HEK293 (cell line): ENCODE results near the gene SERINC5.

Source experiments
- CTCF ChIA-PET: fragments of 350-600 bp; formaldehyde crosslinking; extraction: SDS; loops from one replicate; lab custom pipeline; 2021; ENCODE audit warnings: antibody characterized with exemption; lab: Yijun Ruan, JAX
- POLR2A ChIA-PET: fragments of 300-600 bp; formaldehyde crosslinking; extraction: SDS; loops from one replicate; lab custom pipeline; 2020; ENCODE audit warnings: antibody characterized with exemption, inconsistent platforms; lab: Yijun Ruan, JAX
- H3K27ac ChIP-seq: fragments of 200-500 bp; sonication (Bioruptor generic); 2 replicates; pipeline ENCODE4 v1.5.1; 2014; ENCODE audit warnings: low read depth, low read length, control low read depth, inconsistent platforms; ENCODE audit errors: extremely low read depth
- H3K36me3 ChIP-seq, 2 experiments: fragments of 200-500 bp in 1 of 2; sonication (Bioruptor generic) in 1 of 2; 1 replicate in 1 of 2; 2 replicates in 1 of 2; pipeline ENCODE4 v1.5.1; 2014 to 2017; ENCODE audit warnings: inconsistent platforms in 2 of 2, low read length in 2 of 2; ENCODE audit not compliant: control insufficient read depth in 2 of 2, insufficient read depth in 1 of 2
- H3K4me1 ChIP-seq: fragments of 200-500 bp; sonication (Bioruptor generic); 2 replicates; pipeline ENCODE4 v1.5.1; 2014; ENCODE audit warnings: mild to moderate bottlenecking, low read length, inconsistent platforms; ENCODE audit not compliant: control insufficient read depth, insufficient read depth
- H3K4me3 ChIP-seq: 2 replicates; pipeline ENCODE4 v1.5.1; 2011; ENCODE audit warnings: low read depth, mild to moderate bottlenecking, control low read depth, low read length, moderate library complexity
- H3K9me3 ChIP-seq: fragments of 200-500 bp; sonication (Bioruptor generic); 2 replicates; pipeline ENCODE4 v1.5.1; 2014; ENCODE audit warnings: low read depth, low read length, inconsistent platforms; ENCODE audit not compliant: control insufficient read depth, insufficient read depth
- KLF1 ChIP-seq: fragments of 450-650 bp; formaldehyde crosslinking; IDR thresholded peaks from 2 replicates; pipeline ENCODE4 v1.5.1; 2016; ENCODE audit warnings: missing biosample characterization, missing genetic modification characterization
- KLF8 ChIP-seq: fragments of 450-650 bp; formaldehyde crosslinking; IDR thresholded peaks from 2 replicates; pipeline ENCODE4 v1.5.1; 2016; ENCODE audit warnings: missing biosample characterization, missing genetic modification characterization
- PATZ1 ChIP-seq: fragments of 450-650 bp; formaldehyde crosslinking; IDR thresholded peaks from 2 replicates; pipeline ENCODE4 v1.5.1; 2016; ENCODE audit warnings: missing biosample characterization, missing genetic modification characterization
- SCRT1 ChIP-seq: fragments of 450-650 bp; formaldehyde crosslinking; IDR thresholded peaks from 2 replicates; pipeline ENCODE4 v1.5.1; 2016; ENCODE audit warnings: missing biosample characterization, missing genetic modification characterization, borderline replicate concordance
- ZBTB17 ChIP-seq: fragments of 450-650 bp; formaldehyde crosslinking; IDR thresholded peaks from 2 replicates; pipeline ENCODE4 v1.5.1; 2016; ENCODE audit warnings: missing biosample characterization, missing genetic modification characterization
- ZFP37 ChIP-seq: fragments of 450-650 bp; formaldehyde crosslinking; IDR thresholded peaks from 2 replicates; pipeline ENCODE4 v1.5.1; 2016; ENCODE audit warnings: missing biosample characterization, missing genetic modification characterization
- ZFP41 ChIP-seq: fragments of 450-650 bp; formaldehyde crosslinking; IDR thresholded peaks from 2 replicates; pipeline ENCODE4 v1.5.1; 2016; ENCODE audit warnings: missing biosample characterization, missing genetic modification characterization, borderline replicate concordance
- ZNF112 ChIP-seq: fragments of 450-650 bp; formaldehyde crosslinking; IDR thresholded peaks from 2 replicates; pipeline ENCODE4 v1.5.0; 2017; ENCODE audit warnings: missing biosample characterization, missing genetic modification characterization
- ZNF121 ChIP-seq: fragments of 450-650 bp; formaldehyde crosslinking; IDR thresholded peaks from 2 replicates; pipeline ENCODE4 v1.5.1; 2016; ENCODE audit warnings: missing biosample characterization, missing genetic modification characterization
- ZNF155 ChIP-seq: fragments of 450-650 bp; formaldehyde crosslinking; IDR thresholded peaks from 2 replicates; pipeline ENCODE4 v1.5.1; 2016; ENCODE audit warnings: missing biosample characterization, missing genetic modification characterization
- ZNF174 ChIP-seq: fragments of 450-650 bp; formaldehyde crosslinking; IDR thresholded peaks from 2 replicates; pipeline ENCODE4 v1.5.0; 2017; ENCODE audit warnings: missing biosample characterization, mild to moderate bottlenecking, missing genetic modification characterization
- ZNF19 ChIP-seq: fragments of 450-650 bp; formaldehyde crosslinking; IDR thresholded peaks from 2 replicates; pipeline ENCODE4; 2016; ENCODE audit warnings: missing biosample characterization, missing genetic modification characterization, low read depth
- ZNF202 ChIP-seq: fragments of 450-650 bp; formaldehyde crosslinking; IDR thresholded peaks from 2 replicates; pipeline ENCODE4 v1.5.1; 2016; ENCODE audit warnings: missing biosample characterization, missing genetic modification characterization, borderline replicate concordance
- ZNF324 ChIP-seq: fragments of 450-650 bp; formaldehyde crosslinking; IDR thresholded peaks from 2 replicates; pipeline ENCODE4 v1.5.1; 2016; ENCODE audit warnings: missing biosample characterization, missing genetic modification characterization
- ZNF398 ChIP-seq: fragments of 450-650 bp; formaldehyde crosslinking; IDR thresholded peaks from 2 replicates; pipeline ENCODE4 v1.5.1; 2017; ENCODE audit warnings: missing biosample characterization, missing genetic modification characterization
- ZNF518A ChIP-seq: fragments of 450-650 bp; formaldehyde crosslinking; conservative IDR thresholded peaks from 2 replicates; pipeline ENCODE4 v1.5.1; 2016; ENCODE audit warnings: low read depth, missing biosample characterization, missing genetic modification characterization
- ZNF521 ChIP-seq: fragments of 450-650 bp; formaldehyde crosslinking; IDR thresholded peaks from 2 replicates; pipeline ENCODE4 v1.5.1; 2017; ENCODE audit warnings: missing biosample characterization, mild to moderate bottlenecking, missing genetic modification characterization
- ZNF529 ChIP-seq: fragments of 450-650 bp; formaldehyde crosslinking; IDR thresholded peaks from 2 replicates; pipeline ENCODE4 v1.5.1; 2017; ENCODE audit warnings: missing genetic modification characterization, missing biosample characterization; ENCODE audit not compliant: insufficient replicate concordance
- ZNF600 ChIP-seq: fragments of 450-650 bp; formaldehyde crosslinking; IDR thresholded peaks from 2 replicates; pipeline ENCODE4 v1.5.1; 2016; ENCODE audit warnings: missing biosample characterization, missing genetic modification characterization
- ZNF621 ChIP-seq: fragments of 450-650 bp; formaldehyde crosslinking; IDR thresholded peaks from 2 replicates; pipeline ENCODE4 v1.5.1; 2017; ENCODE audit warnings: missing biosample characterization, missing genetic modification characterization
- ZNF624 ChIP-seq: fragments of 450-650 bp; formaldehyde crosslinking; IDR thresholded peaks from 2 replicates; pipeline ENCODE4 v1.5.1; 2017; ENCODE audit warnings: missing biosample characterization, missing genetic modification characterization
- ZNF677 ChIP-seq: fragments of 450-650 bp; IDR thresholded peaks from 2 replicates; pipeline ENCODE4 v1.5.0; 2018; ENCODE audit warnings: missing biosample characterization, mild to moderate bottlenecking, missing genetic modification characterization, moderate library complexity
- ZNF692 ChIP-seq: fragments of 450-650 bp; formaldehyde crosslinking; IDR thresholded peaks from 2 replicates; pipeline ENCODE4 v1.5.1; 2016; ENCODE audit warnings: missing biosample characterization, missing genetic modification characterization
- ZNF776 ChIP-seq: fragments of 450-650 bp; formaldehyde crosslinking; IDR thresholded peaks from 2 replicates; pipeline ENCODE4 v1.5.0; 2017; ENCODE audit warnings: missing biosample characterization, missing genetic modification characterization, borderline replicate concordance
- ZSCAN30 ChIP-seq: fragments of 450-650 bp; IDR thresholded peaks from 2 replicates; pipeline ENCODE4 v1.5.1; 2018; ENCODE audit warnings: missing biosample characterization, mild to moderate bottlenecking, missing genetic modification characterization, moderate library complexity

The SERINC5 gene

GRCh38 chr5:80149161-80149609 lies 106.7 kb downstream of the SERINC5 start:
- Histone ChIP-seq H3K27ac (no peak overlapping the region), H3K4me1 (no peaks in the 10 kb centered on the region), H3K4me3 (no peak overlapping the region), H3K36me3 (no peaks in the 10 kb centered on the region), H3K9me3 (no peaks in the 10 kb centered on the region)
- ChIA-PET CTCF (interaction anchor here (0.5 to 0.6 kb wide), 2 partner anchors 39 to 1150 kb away, joined by 3 read pairs; no protein-coding TSS in a partner anchor), POLR2A (interaction anchor here (0.7 kb wide), 1 partner anchor 253 kb away, joined by 4 read pairs; no protein-coding TSS in a partner anchor)
- TF ChIP-seq ZNF529 (tag by site-specific recombination) (no peak), ZNF692 (tag by site-specific recombination) (no peak), ZNF521 (no peak), ZSCAN30 (no peak), PATZ1 (tag by site-specific recombination) (no peak), ZNF174 (no peak), ZFP41 (tag by site-specific recombination) (no peak), ZNF19 (tag by site-specific recombination) (no peak), KLF8 (tag by site-specific recombination) (no peak), KLF1 (tag by site-specific recombination) (no peak), ZNF776 (tag by site-specific recombination) (no peak), ZNF155 (tag by site-specific recombination) (no peak), ZFP37 (no peak)

GRCh38 chr5:80147119-80147815 lies 108.6 kb downstream of the SERINC5 start:
- no peak overlapping the region for H3K27ac ChIP-seq
- no peak overlapping the region for H3K4me3 ChIP-seq
- no peaks in the 10 kb centered on the region for H3K36me3 ChIP-seq
- H3K4me1 ChIP-seq: no peaks in the 10 kb centered on the region
- POLR2A ChIA-PET: interaction anchor here (0.7 kb wide), 1 partner anchor 12 kb away, joined by 3 read pairs; no protein-coding TSS in a partner anchor
- CTCF ChIA-PET: interaction anchor here (0.6 kb wide), 1 partner anchor 260 kb away, joined by 4 read pairs; no protein-coding TSS in a partner anchor
- no peaks in the 10 kb centered on the region for H3K9me3 ChIP-seq
- no peak for TF ChIP-seq ZNF121
- no peak for TF ChIP-seq ZNF202 (tag by site-specific recombination)
- TF ChIP-seq ZSCAN30: no peak
- TF ChIP-seq ZNF600: no peak
- TF ChIP-seq ZNF112 (tag by site-specific recombination): no peak
- TF ChIP-seq ZNF624: no peak
- TF ChIP-seq ZNF324: no peak
- TF ChIP-seq ZNF518A (tag by site-specific recombination): no peak
- no peak for TF ChIP-seq ZNF398
- no peak for TF ChIP-seq ZNF621 (tag by site-specific recombination)
- TF ChIP-seq SCRT1 (tag by site-specific recombination): no peak
- no peak for TF ChIP-seq ZNF677
- no peak for TF ChIP-seq ZBTB17 (tag by site-specific recombination)
